Neural progenitor cell (in vitro differentiated cells): ENCODE results near the gene MYLK3.

Experiments used
- EZH2 ChIP-seq: fragments of 200-600 bp; sonication (generic); IDR thresholded peaks from 2 replicates; pipeline ENCODE4 v1.6.1; 2017; ENCODE audit warnings: antibody characterized with exemption, mild to moderate bottlenecking, moderate library complexity
- EZH2phosphoT487 ChIP-seq: fragments of 200-600 bp; sonication (generic); IDR thresholded peaks from 2 replicates; pipeline ENCODE4 v1.6.1; 2017; ENCODE audit warnings: antibody characterized with exemption
- TF ChIP-seq, protein P1 (sequence below): fragments of 200-600 bp; sonication (generic); IDR thresholded peaks from 2 replicates; pipeline ENCODE4 v1.5.1; 2017; ENCODE audit warnings: antibody characterized with exemption, mild to moderate bottlenecking

- TF ChIP-seq, protein P1, sequence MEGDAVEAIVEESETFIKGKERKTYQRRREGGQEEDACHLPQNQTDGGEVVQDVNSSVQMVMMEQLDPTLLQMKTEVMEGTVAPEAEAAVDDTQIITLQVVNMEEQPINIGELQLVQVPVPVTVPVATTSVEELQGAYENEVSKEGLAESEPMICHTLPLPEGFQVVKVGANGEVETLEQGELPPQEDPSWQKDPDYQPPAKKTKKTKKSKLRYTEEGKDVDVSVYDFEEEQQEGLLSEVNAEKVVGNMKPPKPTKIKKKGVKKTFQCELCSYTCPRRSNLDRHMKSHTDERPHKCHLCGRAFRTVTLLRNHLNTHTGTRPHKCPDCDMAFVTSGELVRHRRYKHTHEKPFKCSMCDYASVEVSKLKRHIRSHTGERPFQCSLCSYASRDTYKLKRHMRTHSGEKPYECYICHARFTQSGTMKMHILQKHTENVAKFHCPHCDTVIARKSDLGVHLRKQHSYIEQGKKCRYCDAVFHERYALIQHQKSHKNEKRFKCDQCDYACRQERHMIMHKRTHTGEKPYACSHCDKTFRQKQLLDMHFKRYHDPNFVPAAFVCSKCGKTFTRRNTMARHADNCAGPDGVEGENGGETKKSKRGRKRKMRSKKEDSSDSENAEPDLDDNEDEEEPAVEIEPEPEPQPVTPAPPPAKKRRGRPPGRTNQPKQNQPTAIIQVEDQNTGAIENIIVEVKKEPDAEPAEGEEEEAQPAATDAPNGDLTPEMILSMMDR, result no peak
- TF ChIP-seq EZH2, result no peak
- no peak for TF ChIP-seq EZH2phosphoT487
Measured at GRCh38 chr16:46733319-46733830, 14.8 kb downstream of the MYLK3 start.
